Liver (tissue), 9 donors: ENCODE results near the gene SCART1. TPM values are rescaled to one million over a fixed set of nuclear protein-coding genes. Genes with fewer than 3 reads are reported as not detected.

Experiments
- DNase-seq: peaks from one replicate; pipeline ENCODE4 v3.0.0-alpha.2; 2017; ENCODE audit warnings: low spot score
- H3K27ac ChIP-seq, 2 donors: one replicate each; pipeline ENCODE4 v1.7.0; 2013; ENCODE audit warnings: inconsistent platforms in 2 of 2, low read length in 2 of 2, control low read depth in 1 of 2, low read depth in 1 of 2, mild to moderate bottlenecking in 1 of 2
- H3K27me3 ChIP-seq, 4 donors: one replicate each; pipeline versions ENCODE4 v1.6.1 to v1.7.0; 2013; ENCODE audit warnings: low read length in 3 of 4, inconsistent platforms in 1 of 4, mild to moderate bottlenecking in 1 of 4, moderate library complexity in 1 of 4; ENCODE audit not compliant: control insufficient read depth in 4 of 4, insufficient read depth in 4 of 4
- H3K36me3 ChIP-seq, 4 donors: one replicate each; pipeline versions ENCODE4 v1.6.1 to v1.7.0; 2013; ENCODE audit warnings: low read length in 3 of 4, mild to moderate bottlenecking in 3 of 4, low read depth in 1 of 4, moderate library complexity in 1 of 4; ENCODE audit not compliant: control insufficient read depth in 4 of 4, insufficient read depth in 3 of 4
- H3K4me1 ChIP-seq, 4 donors: one replicate each; pipeline versions ENCODE4 v1.6.1 to v1.7.0; 2013; ENCODE audit warnings: low read length in 3 of 4, mild to moderate bottlenecking in 3 of 4, moderate library complexity in 1 of 4; ENCODE audit not compliant: control insufficient read depth in 4 of 4, insufficient read depth in 4 of 4
- H3K4me3 ChIP-seq, 3 donors: one replicate each; pipeline versions ENCODE4 v1.6.1 to v1.7.0; 2013; ENCODE audit warnings: low read length in 3 of 3, control low read depth in 1 of 3, low read depth in 1 of 3, mild to moderate bottlenecking in 1 of 3
- H3K9ac ChIP-seq, 2 donors: one replicate each; pipeline ENCODE4 v1.7.0; 2013; ENCODE audit warnings: low read length in 2 of 2, mild to moderate bottlenecking in 2 of 2, moderate library complexity in 2 of 2, control low read depth in 1 of 2, low read depth in 1 of 2
- H3K9me3 ChIP-seq, 4 donors: one replicate each; pipeline versions ENCODE4 v1.6.1 to v1.7.0; 2013; ENCODE audit warnings: low read length in 3 of 4; ENCODE audit not compliant: control insufficient read depth in 4 of 4
- EGR1 ChIP-seq, 2 donors: IDR thresholded peaks; 2 replicates each; pipeline ENCODE4 v1.6.1; 2016 to 2018; ENCODE audit warnings: antibody characterized with exemption in 2 of 2, low read depth in 2 of 2
- FOXA1 ChIP-seq: IDR thresholded peaks from 2 replicates; pipeline ENCODE4 v1.6.1; 2016; ENCODE audit warnings: antibody characterized with exemption
- FOXA2 ChIP-seq: IDR thresholded peaks from 2 replicates; pipeline ENCODE4 v1.6.1; 2016; ENCODE audit warnings: antibody characterized with exemption
- HNF4A ChIP-seq, 2 donors: conservative IDR thresholded peaks; 2 replicates each; pipeline ENCODE4 v1.6.1; 2016; ENCODE audit warnings: antibody characterized with exemption in 2 of 2, mild to moderate bottlenecking in 2 of 2
- HNF4G ChIP-seq: IDR thresholded peaks from 2 replicates; pipeline ENCODE4 v1.6.1; 2016; ENCODE audit warnings: antibody characterized with exemption
- MAX ChIP-seq: IDR thresholded peaks from 2 replicates; pipeline ENCODE4 v1.6.1; 2016; ENCODE audit warnings: antibody characterized with exemption
- NR2F2 ChIP-seq: IDR thresholded peaks from 2 replicates; pipeline ENCODE4 v1.6.1; 2016; ENCODE audit warnings: antibody characterized with exemption
- RAD21 ChIP-seq, 2 donors: IDR thresholded peaks; 2 replicates each; pipeline ENCODE4 v1.6.1; 2016; ENCODE audit warnings: antibody characterized with exemption in 2 of 2, mild to moderate bottlenecking in 2 of 2
- REST ChIP-seq: IDR thresholded peaks from 2 replicates; pipeline ENCODE4 v1.6.1; 2016; ENCODE audit warnings: antibody characterized with exemption, mild to moderate bottlenecking
- RXRA ChIP-seq, 2 donors: IDR thresholded peaks; 2 replicates each; pipeline ENCODE4 v1.6.1; 2017 to 2018; ENCODE audit warnings: antibody characterized with exemption in 2 of 2, mild to moderate bottlenecking in 1 of 2
- SP1 ChIP-seq: IDR thresholded peaks from 2 replicates; pipeline ENCODE4 v1.6.1; 2018; ENCODE audit warnings: antibody characterized with exemption, mild to moderate bottlenecking
- TAF1 ChIP-seq: conservative IDR thresholded peaks from 2 replicates; pipeline ENCODE4 v1.6.1; 2016; ENCODE audit warnings: antibody characterized with exemption, mild to moderate bottlenecking
- YY1 ChIP-seq: IDR thresholded peaks from 2 replicates; pipeline ENCODE4 v1.6.1; 2016; ENCODE audit warnings: antibody characterized with exemption, mild to moderate bottlenecking
- WGBS: extraction: QIAGEN DNeasy Blood & Tissue Kit; methylation state at CpG from one replicate; pipeline ENCODE4 v1.1.7; 2013; 5-methylcytosine and 5-hydroxymethylcytosine counted together
- polyA plus RNA-seq, 2 donors: library from polyadenylated mRNA; stranded (reverse) in 1 of 2; unstranded in 1 of 2; fragments of 200-250 nt in 1 of 2; fragments of >200 nt in 1 of 2; fragmentation: Nextera tagmentation in 1 of 2; extraction: Ambion mirVana in 1 of 2; gene quantifications; one replicate each; pipeline versions ENCODE4 v1.2.1 to v1.2.3, GENCODE V29; 2013 to 2015
- total RNA-seq, 2 donors: library from RNA; depleted of rRNA; stranded (reverse); fragments of >200 nt; gene quantifications; one replicate each; pipeline ENCODE4 v1.2.3, GENCODE V29; 2014
- TF ChIP-seq, protein P1 (sequence below): IDR thresholded peaks from 2 replicates; pipeline ENCODE4 v1.6.1; 2016; ENCODE audit warnings: antibody characterized with exemption
- donor health status: healthy.
- donor health status: healthy.
- donor health status: healthy.
- donor health status: healthy.
- donor health status: healthy.

SCART1 gene
- total and polyA plus RNA-seq, 4 donors, result 0.32 to 1.1 (median 0.68) TPM

- Histone ChIP-seq H3K9me3 (no peaks in the 10 kb centered on the region), H3K36me3 (no peaks in the 10 kb centered on the region), H3K4me3 (no peak overlapping the region), H3K27ac (no peak overlapping the region), H3K9ac (no peak overlapping the region), H3K27me3 (no peaks in the 10 kb centered on the region), H3K4me1 (peaks cover 0 to 7% (median 0%) of the 10 kb centered on the region in 4 donors)
- WGBS, result 84% methylated on average over 8 of the region's 8 CpGs
- TF ChIP-seq FOXA1, result no peak
- no peak for TF ChIP-seq NR2F2
- TF ChIP-seq HNF4A (conservative IDR thresholded peaks at IDR 0.05), result no peak
- no peak for TF ChIP-seq TAF1
- TF ChIP-seq FOXA2, result no peak
- TF ChIP-seq, protein P1, sequence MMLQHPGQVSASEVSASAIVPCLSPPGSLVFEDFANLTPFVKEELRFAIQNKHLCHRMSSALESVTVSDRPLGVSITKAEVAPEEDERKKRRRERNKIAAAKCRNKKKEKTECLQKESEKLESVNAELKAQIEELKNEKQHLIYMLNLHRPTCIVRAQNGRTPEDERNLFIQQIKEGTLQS, result no peak
- no peak for TF ChIP-seq RXRA (IDR thresholded peaks at IDR 0.05)
- TF ChIP-seq REST, result no peak
- no peak for TF ChIP-seq SP1
- no peak for TF ChIP-seq RAD21 (IDR thresholded peaks at IDR 0.05)
- no peak for DNase-seq
Observed at GRCh38 chr10:133461841-133462240, 8.1 kb downstream of the SCART1 start.

DNA sequence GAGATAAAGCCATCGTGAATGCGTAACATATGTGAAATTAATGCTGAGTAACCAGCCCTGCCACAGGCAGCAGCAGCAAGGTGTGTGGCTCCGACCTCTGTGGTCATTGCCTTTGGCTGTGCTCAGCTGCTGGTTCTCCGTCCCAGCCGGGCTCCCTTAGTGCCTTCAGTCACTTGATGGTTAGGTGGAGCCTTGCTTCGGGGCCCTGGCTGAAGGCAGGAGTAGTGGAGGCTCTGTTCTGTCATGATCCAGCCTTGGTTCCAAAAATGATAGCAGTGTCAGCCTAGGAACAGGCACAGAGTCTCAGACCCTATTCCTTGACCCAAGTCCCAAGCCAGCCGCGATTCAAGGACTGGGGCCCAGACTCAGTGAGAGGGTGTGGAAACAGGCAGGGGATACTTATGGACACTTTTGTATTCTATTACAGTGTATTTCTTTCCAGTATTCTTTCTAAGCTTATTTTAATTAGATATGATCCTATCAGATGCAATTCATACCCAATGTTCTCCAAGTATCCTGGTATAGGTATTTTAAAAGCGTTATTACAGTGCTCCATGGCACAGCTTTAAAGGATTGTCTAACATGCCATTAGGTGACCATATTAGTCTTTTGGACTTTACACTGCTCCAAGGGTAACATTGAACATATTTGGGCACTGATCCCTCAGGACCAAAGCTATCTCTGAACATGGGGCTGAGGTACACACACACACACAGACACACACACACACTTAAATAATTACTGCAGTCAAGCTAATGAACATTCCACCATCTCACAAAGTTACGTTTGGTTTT lies 9.0 kb downstream of the SCART1 start:
- DNase-seq, result no peak
- TF ChIP-seq HNF4A (conservative IDR thresholded peaks at IDR 0.05), result peak; percentile 23 to 70
- no peak for TF ChIP-seq MAX
- no peak for TF ChIP-seq HNF4G
- TF ChIP-seq SP1, result no peak
- Histone ChIP-seq H3K27ac (no peak overlapping the region), H3K9ac (no peak overlapping the region), H3K4me3 (no peak overlapping the region), H3K36me3 (no peaks in the 10 kb centered on the region), H3K4me1 (peaks cover 0 to 7% (median 0%) of the 10 kb centered on the region in 4 donors), H3K27me3 (no peaks in the 10 kb centered on the region), H3K9me3 (no peaks in the 10 kb centered on the region)
- 88% methylated on average over 10 of the region's 10 CpGs for WGBS

DNA sequence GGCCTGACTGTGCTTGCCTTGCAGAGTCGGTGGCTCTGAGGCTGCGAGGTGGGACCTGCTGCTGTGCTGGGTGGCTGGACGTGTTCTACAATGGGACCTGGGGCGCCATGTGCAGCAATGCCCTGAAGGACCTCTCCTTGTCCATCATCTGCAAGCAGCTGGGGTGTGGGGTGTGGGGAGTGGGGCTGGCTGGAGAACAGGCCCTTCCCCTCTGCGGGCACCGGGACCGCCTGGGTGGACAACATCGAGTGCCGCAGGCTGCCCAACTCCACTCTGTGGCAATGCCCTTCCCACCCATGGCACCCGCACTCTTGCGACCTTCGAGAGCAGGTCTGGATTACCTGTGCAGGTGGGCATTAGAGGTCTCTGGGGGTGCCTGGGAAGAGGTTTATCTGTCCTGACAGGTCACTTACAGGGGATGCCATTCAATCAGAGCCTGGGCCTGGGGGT lies 10.9 kb downstream of the SCART1 start:
- H3K36me3 ChIP-seq, result no peaks in the 10 kb centered on the region
- no peaks in the 10 kb centered on the region for H3K27me3 ChIP-seq
- TF ChIP-seq HNF4A (conservative IDR thresholded peaks at IDR 0.05) (no peak), RXRA (IDR thresholded peaks at IDR 0.05) (no peak), NR2F2 (no peak), FOXA1 (no peak), YY1 (no peak), TAF1 (no peak), EGR1 (IDR thresholded peaks at IDR 0.05; ENCODE audit: low read depth in 2 of 2) (no peak), HNF4G (no peak), REST (no peak)
- TF ChIP-seq, protein P1, result no peak
- H3K27ac ChIP-seq, result no peak overlapping the region
- H3K9me3 ChIP-seq, result peaks cover 0 to 2% (median 0%) of the 10 kb centered on the region in 4 donors
- peaks cover 0 to 7% (median 0%) of the 10 kb centered on the region in 4 donors for H3K4me1 ChIP-seq
- no peak overlapping the region for H3K4me3 ChIP-seq
- WGBS, result 94% methylated on average over 12 of the region's 12 CpGs
- DNase-seq, result no peak
- H3K9ac ChIP-seq, result no peak overlapping the region
